Stimulated activated CD4-positive, alpha-beta T cell treated with anti-CD3 and anti-CD28 coated beads, Interleukin-4, amount 100 ng/mL, for 48 hours (primary cell): ENCODE measurements around the gene DLGAP1.

ENCODE experiments used
- DNase-seq, 2 donors: peaks; one replicate each; pipeline ENCODE4 v3.0.0-alpha.2; 2020; ENCODE audit warnings: low read depth in 2 of 2

The DLGAP1 gene

DNA sequence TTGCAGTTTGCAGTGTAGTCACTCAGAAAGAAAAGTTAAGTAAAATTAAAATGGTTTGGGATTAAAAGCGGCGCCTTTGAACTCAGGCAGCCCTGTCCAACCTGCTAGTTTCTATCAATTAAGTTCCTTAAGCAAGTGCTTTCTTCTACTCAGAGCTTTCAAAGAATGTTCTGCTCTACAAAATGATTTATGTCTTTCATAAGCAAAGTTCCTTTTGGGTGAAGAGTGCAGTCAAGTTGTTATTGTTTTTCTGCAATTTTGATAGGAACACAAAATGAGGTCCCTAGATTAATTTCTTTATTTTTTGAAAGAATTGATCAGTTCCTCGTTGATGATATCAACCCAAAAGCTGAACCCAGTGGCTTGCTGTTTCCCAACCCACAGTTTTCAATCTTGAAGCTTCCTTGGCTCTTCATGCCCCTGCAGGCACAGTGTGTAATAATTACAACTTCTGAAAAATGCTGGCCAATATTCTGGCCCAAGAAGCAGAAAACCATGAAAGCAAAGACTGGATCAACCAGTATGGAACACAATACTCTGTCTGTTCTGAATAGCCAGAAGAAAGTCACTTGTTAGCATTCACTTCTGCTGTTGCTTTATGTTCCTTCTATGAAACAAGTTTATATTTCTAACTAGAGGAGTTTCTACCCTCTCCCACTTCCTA, 916.0 kb downstream of the DLGAP1 start:
- DNase-seq = no peak

DNA sequence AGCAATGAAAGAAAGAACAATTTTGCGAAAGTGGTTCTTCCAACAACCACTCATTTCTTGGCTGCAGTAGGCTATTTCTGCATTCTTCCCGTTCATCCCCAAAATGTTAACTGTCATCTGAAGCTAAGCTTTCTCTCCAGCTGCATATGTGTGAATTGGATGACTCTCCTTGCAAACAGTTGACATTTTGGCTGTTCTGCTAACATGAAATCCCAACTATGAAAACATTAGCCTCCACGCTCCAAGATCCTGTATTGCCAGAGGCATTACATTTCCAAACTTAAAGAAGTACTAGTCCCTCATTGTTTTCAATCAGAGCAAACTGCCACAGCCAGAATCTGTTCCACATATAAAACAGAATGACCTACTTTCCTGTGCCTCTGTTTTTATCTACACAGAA, 916.7 kb downstream of the DLGAP1 start:
- DNase-seq = no peak

DNA sequence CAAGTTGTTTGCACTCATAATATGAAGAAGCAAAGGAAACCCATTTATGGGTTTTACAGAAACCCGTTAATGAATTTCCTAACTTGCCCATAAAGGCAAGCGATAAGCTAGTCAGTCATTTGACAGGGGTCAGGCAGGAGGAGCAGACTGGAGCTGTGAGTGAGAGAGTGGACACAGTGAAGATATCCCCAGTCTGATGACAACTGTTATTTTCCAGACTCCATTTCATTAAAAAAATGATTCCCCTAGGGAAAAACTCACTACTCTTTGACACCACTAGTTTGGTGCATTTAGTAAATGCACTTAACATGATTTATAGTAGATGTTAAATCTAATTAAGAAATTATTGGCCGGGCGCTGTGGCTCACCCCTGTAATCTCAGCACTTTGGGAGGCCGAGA, 924.3 kb downstream of the DLGAP1 start:
- no peak for DNase-seq

DNA sequence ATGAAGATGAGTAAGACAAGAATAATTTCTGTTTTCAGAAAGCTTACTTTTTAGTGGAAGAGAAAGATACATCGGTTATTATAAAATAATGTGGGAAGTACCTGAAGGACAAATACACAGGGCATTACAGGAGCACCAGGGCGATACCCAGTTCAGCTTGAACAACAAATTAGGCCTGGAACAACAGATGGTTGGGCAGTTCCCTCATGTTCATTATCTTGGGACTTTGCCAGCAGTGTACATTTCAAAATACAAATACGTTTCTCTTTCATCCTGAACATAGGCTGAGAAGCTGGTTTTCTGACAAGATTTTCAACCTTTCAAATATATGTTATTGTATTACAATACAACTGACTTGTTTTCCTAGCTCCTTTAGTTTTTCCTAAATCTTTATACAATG, 925.5 kb downstream of the DLGAP1 start:
- no peak for DNase-seq

DNA sequence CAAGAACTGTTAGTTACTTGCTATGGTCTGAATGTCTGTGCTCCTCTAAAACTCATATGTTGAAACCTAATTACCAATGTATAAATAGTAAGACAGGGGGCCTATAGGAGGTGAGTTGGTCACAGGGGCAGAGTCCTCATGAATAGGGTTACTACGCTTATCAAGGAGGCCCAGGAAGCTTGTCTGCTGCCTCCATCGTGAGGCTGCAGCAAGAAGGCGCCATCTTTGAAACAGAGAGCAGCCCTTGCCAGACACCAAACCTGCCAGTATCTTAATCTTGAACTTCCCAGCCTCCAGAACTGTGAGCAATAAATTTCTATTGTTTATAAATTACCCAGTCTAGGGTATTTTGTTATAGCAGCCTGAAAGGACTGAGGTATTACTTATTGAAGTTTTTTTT, 926.0 kb downstream of the DLGAP1 start:
- DNase-seq = no peak

DNA sequence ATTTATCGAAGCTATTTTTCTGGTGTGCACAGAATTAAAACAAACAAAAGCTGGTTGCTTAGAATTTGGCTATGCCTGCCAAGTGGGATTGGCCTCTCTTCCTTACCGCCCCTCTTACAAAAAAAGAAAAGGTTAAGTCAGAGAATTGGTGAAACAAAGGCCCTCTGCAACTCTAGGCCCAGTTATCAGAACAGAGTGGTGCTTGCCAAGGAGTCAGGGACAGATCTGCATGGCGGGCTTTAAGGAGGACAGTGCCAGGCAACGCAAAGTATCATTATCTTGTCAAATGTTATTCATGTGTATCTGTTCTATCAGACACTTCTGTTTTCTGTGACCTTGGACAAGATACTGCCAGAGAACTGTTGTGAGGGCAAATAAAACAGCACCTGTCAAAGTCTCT, 926.9 kb downstream of the DLGAP1 start:
- DNase-seq = no peak

DNA sequence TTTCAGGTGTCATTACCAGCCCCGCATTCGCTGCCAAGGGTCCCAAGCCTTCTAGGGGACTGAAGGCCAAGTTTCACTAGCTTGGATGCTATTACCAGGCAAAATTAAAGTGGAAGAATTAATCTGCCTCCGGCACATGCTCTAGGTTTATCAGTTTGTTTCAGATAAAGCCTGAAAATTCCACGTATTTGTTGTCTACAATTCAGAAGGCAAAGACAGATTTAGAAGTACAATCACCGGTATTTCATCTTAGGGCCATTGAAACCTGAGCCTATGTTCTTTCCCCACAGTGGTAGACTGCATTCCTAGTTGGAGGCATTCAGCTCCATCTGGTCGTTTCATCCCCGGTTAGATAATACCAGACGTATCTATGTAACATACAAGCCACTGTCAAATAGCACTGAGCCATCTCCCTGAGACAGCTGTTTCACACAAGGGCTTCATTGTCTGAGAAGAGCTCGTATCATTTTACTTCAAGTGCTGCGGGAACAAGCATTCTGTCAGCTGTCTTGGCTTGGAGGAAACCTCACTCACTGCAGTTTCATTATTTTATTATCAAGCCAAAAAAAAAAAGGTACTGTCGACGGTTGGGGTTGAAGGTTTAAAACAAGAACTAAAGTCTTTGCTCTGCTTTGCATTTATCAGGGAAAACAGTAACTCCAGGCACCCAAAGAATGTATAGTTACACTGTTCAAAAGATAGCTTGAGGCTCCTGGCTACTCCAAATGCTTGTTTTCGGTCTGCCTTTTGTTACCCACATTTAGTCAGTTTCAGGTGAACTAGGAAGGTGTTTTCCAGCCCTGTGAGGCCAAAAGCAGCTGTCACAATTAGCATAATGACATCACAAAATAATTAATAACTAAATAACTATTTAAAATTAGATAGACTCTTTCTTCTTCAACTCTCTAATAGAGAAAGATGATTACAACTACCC, 928.4 kb downstream of the DLGAP1 start:
- no peak for DNase-seq

DNA sequence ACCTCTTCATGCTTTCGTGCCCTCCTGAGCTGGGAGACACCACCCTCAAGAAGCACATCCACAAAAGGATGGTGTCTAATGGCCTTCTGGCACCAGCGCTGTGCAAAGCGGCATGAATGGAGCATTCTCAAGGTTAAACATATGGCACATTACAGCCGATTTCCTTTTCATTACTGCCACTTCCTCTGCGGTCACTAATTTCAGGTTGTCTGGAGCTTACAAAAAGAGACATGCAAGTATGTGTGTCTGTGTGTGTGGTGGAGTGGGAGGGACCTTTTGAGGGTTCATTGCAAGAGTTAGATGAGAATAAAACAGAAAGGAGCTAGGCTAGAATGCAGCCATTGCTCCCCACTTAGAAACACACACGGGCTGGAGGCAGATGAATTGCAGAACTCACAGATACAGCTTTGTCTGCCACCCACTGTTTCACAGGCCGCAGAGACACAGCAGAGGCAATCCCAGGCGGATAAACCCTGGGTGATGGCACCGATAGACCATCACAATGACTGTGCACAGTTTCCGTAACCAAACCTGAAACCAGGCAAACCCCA, 929.2 kb downstream of the DLGAP1 start:
- peak; percentile 3 to 31 for DNase-seq

DNA sequence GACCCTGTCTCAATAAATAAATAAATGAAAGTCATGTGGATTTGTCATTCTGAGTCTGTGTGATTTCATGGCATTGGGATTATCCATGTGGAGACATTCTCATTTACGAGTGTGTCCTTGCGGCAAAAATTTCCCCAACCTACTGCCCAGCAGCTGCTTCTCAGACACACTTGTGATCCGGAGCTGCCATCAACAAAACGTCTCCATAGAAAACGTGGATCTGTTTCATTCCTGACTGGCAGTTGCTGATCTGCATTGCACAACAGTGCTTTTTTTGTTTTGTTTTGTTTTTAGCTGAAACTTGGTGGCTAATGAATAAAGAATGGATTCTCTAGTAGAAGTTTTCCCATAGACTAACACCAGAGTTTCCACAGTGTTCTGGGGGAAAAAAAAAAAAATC, 930.4 kb downstream of the DLGAP1 start:
- DNase-seq = no peak

DNA sequence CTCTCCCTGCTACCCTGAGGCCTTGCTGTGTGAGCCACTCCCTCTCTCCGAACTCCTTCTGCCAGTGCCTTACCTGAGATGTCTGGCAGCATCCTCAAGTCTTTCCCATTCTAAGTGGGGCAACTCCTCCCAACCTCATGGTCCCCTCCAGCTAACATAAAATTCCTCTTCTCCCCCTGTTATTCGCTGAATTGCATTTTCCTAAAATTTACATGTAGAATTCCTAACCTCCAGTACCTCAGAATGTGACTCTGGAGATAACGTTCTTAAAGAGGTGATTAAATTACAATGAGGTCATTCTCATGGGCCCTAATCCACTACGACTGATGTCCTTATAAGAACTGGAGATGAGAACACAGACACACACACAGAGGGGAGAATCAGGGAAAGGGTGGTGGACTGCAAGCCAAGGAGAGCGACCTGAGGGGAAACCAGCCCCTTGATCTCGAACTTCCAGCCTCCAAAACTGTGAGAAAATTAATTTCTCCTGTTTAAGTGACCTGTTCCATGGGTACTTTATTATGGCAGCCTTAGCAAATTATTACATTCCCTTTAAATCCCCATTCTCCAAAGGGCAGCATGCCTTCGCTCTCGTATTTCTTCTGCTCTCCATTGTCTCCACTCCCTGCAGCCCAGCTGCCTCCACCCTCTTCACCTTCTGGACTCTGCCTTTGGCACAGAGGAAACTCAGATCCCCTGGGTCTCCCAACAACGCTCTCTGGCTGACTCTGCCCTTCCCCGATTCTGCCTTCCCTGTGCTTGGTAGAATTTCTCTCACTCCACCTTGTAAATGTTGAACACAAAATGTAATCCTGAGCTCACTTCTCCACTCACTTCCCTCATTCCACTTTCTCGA, 934.6 kb downstream of the DLGAP1 start:
- no peak for DNase-seq

DNA sequence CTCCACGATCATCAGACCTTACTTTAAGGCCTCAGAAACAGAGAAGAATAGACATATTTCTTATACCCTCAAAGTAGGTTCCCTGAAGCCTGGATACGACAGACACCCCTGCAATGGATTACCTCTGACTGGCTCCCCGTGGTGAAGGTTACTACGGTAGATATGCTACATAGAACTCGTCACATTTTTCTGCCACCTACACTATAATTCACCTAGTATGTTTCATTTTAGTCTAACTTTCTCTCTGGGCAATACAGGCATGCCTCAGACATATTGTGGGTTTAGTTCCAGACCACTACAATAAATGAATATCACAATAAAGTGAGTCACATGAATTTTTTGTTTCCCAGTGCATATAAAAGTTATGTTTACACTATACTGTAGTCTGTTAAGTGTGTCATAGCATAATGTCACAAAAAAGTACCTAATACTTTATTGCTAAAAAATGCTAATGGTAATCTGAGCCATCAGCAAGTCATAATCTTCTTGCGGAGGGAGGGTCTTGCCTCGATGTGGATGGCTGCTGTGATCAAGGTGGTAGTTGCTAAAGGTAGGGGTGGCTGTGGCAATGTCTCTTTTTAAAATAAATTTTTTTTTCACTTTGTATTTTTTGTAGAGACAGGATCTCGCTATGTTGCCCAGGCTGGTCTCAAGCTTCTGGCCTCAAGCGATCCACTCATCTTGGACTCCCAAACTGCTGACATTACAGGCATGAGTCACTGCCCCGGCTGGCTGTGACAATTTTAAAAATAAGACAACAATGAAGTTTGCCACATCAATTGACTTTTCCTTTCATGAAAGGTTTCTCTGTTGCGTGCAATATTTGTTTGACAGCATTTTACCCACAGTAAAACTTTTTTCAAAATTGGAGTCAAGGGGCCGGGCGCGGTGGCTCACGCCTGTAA, 940.5 kb downstream of the DLGAP1 start:
- no peak for DNase-seq

DNA sequence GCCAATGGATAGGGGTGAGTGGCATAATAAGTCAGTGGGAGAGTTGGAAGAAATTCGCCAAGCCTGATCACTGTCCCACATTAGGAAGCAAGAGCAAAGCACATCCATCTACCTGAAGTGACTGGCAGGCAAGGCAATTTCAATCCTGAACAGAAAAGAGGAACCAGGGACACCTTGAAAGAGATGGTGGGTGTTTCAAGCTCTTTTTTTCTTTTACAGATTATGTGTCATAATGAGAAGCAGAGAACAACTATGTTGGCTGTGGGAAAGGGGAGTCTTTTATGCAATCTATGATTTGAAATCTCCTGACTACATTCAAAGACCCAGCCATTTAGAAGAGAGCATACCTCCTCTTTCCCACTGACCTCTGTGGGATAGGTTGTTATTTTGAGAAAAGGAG, 941.6 kb downstream of the DLGAP1 start:
- no peak for DNase-seq

DNA sequence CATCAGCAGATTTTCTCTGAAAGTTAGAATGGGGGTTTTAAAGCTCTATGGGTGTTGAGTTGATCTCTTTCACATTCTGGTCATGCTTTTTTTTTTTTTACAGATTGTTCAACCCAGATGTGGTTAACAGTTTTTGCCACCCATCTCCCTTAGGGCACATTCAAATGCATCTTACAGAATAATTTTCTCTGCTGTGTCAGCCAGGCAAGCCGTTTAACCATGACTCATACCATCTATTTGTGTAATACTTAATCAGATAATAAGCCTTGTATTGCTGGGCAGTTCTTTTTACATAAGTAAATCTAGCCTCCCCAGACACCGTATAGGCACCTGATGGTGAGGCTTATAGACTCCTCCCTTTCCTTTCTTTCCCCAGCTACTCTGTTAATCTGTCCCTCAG, 943.1 kb downstream of the DLGAP1 start:
- DNase-seq = no peak

DNA sequence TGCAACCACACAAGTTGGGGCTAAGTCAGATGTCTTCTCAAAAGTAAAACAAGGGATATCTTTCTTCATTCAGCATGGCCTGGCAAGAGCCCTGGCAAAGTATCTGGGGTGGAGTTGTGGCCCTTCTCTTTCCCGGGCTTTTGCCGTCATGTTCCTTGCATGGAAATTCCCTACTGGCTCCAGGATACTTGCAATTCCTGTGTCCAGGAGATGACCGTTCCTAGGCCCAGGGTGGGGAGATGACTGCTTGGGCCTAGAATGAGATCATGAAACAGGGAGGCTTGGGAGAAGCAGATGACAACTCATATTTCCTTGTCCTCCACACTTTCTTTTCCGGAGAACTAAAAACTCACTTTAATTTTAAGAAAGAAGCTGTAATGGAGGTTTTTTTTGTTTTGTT, 944.2 kb downstream of the DLGAP1 start:
- no peak for DNase-seq

DNA sequence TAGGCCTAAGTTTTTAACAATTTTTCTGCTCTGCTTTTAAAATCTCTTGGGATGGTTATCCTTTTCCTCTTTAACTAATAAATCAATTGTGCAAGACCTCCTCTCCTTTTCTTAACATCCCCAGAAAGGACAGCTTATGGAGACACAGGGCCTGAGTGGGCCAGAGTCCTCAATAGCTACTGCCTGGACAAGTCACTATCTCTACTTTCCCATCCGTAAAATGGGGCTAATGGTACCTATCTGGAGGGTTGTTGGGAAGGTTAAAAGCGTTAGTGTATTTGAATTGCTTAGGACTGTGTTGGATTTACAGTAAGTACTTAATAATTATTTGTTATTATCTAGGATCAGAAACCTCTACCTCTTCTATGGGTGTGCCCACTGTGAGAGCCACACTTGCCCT, 945.1 kb downstream of the DLGAP1 start:
- DNase-seq = no peak

DNA sequence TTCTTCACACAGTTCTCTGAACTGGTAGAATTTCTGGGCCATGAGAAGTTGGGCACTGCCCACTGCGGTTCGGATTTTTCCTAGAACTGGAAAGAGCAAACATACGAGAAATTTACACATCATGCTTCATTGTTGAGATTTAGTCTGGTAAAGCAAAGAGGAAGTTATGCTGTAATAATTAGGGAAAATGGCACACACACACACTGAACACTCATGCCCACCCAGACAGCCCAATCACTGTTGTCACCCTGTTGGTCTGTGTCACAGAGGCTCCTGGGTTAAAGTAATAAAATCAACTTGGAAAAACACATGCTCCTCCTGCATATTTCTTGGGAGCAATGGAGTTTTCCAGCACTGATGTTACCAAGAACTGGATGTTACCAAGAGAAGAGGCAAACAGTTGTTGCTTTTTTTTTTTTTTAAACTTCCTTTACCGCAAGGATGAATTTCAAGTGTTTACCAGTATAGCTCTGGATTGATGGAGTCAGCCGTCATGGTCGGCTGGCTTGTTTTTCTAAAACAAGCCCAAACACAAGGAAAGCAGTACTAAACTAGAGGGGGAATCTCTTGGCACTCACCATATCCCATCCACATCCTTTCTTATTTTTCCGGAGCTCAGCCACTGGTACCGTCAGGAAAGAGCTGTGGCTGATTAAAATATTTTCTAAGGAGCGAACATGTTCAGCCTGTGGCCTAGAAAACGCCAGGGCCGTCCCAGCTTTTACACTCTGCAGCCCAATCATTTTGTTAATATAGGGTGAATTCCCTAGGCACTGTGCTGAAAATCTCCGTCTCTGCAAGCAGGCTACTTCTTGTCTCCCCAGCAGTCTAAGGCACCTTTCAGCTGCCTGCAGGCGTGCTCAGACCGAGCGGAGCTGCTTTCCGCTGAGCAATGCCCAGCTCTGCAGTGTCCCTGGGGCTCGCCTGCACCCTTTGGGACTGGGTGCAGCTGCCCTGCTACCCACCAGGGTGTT, 946.2 kb downstream of the DLGAP1 start:
- DNase-seq = no peak

DNA sequence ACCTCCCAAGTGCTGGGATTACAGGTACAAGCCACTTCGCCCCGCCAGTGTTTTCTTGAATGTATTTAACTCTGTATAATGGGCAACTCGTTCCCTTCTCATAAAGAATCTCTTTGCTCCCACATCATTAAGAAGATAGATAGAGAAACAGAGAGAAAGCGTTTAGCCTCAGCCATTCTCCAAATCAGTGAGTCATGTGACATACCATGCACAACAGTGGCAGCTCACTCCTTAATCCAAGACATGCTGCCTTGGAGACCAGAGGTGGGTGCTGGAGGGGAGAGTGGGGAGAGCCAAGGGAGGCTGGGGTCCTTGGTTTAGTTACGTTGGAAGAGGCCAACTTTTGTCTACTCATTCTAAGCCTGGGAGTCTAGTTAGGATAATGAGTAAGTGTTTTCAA, 950.5 kb downstream of the DLGAP1 start:
- no peak for DNase-seq

DNA sequence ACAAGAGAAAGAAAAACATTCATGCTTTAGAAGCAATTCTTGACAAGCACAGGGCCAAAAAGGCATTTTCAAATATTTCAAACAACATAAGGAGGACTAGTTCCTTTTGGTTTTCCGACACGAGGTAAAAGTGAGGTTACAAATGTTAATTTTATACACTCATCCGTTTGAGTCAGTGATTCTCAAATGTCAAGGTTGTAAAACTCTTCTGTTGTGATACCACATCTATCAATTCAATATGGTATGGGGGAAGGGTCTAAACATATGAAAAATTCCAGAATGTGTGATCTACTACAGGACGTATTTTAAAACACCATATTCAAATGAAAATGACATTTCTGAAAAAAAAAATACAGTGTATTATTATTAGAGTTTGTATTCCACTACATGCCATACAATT, 952.5 kb downstream of the DLGAP1 start:
- no peak for DNase-seq

DNA sequence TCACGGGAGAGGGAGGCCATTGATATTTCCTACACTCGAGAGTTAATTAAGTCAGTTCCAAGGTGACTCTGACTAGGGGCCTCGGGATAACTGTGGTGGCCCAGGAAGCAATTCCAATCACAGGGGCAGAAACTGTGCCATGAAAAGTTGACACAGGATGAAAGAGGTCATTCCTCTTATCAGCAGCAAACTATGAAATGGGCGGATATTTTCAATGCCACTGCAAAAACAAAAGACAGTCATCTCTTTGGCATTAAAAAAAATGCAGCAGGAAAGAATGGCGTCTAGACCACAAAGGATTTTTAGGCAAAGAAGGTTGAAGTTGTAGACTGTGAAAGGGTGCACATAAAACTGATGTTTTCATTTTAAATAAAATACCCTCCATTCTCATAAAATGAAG, 955.1 kb downstream of the DLGAP1 start:
- no peak for DNase-seq

DNA sequence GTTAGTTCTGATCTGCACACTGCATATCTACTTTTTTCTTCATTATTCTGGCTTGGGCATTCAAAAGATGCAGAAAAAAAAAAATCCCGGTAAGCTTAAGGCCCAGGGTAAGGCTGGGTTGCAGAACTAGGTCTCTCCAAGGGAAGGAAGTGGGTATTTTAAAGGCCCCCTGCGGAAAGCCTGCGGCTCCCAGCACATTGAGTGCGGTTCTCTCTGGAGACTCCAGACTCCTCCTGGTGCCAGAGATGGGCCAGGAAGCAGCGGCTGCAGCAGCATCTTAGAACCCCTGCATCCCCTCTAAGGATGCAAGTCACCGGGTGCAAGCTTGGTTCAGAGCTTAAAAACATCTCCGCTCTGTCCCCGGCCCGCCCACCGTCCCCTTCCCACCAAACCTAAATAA, 955.6 kb downstream of the DLGAP1 start:
- no peak for DNase-seq
